HG03342 (cell line): ENCODE results near the gene SRSF1.
"Not testable (repeated sequence)": the region's sequence is repeated elsewhere in the genome, so short reads cannot be mapped to it uniquely, and the experiment has no call there.

Experiments
- ATAC-seq: cut with Tn5 transposase; IDR thresholded peaks from one replicate; pipeline ENCODE4 v1.9.1; 2021; ENCODE audit warnings: mild to moderate bottlenecking, moderate library complexity; ENCODE audit not compliant: unreplicated experiment

Gene SRSF1

DNA sequence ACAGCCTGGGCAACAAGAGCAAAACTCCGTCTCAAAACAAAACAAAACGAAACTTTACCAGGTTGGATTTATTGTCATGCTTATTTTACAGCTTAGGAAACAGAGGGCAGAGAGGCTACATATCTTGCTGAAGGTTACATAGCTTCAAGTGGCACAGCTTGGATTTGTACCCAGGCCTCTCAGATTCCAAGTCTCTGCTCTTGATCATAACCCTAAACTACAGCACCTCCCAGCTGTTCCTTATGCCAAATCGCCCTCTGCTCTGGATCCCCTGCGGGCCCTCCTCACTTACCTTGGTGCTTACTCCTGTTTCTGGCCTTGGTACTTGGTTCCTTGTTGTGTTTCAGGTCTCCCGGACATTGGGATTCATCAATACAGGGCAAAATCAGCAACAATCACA, 40.2 kb downstream of the SRSF1 start:
- no peak for ATAC-seq

DNA sequence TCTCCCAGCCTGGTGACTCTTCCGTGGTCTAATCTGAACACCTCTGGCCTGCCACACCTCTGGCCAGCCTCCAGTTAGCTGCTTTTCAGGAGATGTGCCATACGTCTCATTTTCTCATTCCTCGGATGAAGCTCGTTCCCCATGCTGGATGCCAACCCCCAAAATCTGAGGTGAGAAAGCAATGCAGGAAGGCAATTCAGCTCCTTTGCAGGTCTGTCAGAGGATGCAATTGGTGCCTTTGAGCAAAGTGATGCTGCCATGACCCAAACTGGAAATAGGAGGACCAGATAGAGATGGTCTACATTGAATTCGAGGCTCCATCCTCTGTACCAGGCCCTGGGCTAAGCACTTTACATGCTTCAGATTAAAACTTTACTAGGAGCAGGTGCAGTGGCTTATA, 40.8 kb downstream of the SRSF1 start:
- no peak for ATAC-seq

DNA sequence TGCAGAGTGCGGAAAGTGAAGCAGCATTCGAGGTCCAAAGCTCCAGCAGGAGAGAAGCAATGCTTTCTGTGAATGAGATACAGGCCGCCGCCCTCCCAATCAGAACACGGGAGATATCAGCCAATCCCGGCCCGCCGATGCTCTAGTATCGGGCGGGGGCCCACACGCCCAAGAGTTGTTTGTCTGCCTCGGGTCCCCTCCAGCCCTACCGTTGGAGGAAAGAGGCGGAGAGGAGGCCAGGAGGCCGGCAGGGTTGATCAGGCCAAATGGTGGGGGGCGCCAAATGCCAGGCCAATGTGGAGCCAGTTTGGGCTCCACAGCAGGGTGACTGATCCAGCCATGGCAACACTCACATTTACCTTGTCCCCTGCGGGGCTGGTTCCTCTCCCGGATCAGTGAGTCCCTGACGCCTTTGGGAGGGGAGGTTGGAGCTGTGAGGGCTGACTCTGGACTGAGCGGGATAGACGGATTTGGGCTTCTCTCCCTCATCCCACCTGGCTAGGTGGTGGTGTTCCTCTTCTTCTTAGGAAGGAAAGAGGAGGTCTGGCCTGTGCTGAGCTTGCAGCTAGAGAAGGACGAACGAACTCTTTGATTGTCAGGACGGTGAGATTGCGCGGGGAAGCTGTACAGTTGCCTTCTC, 41.4 kb downstream of the SRSF1 start:
- ATAC-seq, result no peak

DNA sequence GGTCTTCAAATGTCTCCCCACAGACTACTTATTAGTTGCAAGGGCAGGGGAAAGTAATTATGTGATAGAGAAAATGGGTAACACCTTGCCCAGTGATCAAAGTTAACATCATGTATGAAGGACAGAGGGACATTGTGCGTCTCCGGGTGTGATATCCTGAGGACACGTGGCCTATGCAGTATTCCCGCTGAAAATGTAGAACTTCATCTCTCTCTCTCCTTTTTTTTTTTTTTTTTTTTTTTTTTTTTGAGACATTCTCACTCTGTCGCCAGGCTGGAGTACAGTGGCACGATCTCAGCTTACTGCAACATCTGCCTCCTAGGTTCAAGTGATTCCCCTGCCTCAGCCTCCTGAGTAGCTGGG, 43.9 kb downstream of the SRSF1 start:
- ATAC-seq, result no peak

DNA sequence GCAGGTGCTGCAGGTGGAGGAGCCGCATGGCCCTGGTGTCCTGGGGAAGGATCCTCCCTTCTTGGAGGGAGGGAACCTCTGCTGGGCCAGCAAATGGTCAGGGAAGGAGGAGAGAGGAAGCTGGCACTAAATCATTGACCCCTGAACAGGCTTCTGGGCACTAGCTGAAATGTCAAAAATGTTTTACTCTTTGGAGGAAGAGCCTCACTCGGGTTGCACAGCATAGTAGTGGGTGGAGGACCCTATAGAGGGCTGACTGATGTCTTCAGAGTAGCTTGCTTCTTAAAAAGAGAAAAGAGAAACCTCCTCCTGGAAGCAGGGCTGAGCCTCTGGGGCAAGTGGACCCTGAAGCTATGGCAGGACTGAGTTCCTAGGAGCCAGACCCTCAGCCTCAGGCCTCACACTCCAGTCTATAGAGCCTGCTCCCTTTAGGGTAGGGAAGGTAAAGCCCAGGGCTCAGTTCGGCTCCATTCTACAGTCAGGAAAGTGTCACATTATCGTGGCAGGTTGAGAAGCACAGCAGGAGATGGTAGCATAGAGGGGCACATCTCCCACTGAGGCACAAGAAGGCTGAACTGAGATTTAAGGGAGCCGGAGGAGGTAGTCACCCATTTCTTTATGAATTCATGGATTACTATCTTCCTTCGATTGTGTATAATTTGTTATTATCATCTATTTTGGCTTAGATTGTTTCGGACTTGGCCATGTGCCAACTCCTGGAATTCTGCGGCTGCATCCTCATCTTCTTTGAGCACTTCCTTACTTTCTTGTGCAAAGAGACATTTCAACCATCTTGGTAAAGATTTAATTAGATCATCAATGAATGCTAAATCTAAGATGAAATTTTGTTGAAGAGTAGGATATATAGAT, 44.5 kb downstream of the SRSF1 start:
- no peak for ATAC-seq

DNA sequence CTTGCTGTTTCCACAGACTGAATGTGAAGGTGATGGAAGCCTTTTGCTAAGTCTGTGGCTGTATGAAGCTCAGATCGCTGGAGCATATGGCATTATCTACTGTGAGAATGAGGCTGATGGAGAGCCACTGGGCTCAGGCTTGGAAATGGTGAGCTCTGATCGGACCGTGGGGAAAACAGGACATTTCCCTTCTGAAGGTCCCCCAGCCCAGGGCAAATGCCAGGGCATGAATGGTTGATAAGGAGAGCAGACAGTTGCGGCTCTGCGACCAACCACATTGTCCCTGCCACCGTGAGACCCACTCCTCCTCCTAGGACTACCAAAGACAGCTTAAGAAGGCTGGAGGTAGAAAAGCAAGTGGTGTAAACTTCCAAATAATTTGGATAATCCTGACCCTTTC, 47.1 kb downstream of the SRSF1 start:
- no peak for ATAC-seq

DNA sequence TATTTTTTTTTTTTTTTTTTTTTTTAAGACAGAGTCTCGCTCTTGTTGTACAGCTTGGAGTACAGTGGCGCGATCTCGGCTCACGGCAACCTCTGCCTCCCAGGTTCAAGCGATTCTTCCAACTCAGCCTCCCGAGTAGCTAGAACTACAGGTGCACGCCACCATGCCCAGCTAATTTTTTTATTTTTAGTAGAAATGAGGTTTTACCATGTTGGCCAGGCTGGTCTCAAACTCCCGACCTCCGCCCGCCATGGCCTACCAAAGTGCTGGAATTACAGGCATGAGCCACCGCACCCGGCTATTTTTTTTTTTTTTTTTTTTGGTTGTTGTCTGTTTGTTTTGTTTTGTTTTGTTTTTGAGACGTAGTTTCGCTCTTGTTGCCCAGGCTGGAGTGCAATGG, 48.7 kb downstream of the SRSF1 start:
- ATAC-seq, result not testable (repeated sequence)

DNA sequence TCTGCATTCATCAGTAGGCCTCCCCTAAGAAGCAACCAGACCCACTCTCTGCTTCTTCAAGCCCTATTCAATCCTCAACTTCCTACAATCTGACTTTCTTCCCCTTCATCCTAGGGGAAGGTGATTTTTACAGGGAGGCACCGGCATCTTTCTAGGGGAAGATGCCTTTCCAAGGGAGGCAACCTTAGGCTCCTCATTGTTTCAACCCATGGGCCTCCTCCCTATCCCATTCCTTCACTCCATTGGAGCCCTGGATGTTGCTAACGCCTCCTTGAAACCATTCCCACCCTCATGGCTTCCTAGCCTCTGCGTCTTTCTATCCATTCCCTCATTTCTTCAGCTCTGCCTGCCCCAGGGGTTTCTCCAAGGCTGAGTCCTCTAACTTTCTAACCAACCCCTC, 49.2 kb downstream of the SRSF1 start:
- no peak for ATAC-seq

DNA sequence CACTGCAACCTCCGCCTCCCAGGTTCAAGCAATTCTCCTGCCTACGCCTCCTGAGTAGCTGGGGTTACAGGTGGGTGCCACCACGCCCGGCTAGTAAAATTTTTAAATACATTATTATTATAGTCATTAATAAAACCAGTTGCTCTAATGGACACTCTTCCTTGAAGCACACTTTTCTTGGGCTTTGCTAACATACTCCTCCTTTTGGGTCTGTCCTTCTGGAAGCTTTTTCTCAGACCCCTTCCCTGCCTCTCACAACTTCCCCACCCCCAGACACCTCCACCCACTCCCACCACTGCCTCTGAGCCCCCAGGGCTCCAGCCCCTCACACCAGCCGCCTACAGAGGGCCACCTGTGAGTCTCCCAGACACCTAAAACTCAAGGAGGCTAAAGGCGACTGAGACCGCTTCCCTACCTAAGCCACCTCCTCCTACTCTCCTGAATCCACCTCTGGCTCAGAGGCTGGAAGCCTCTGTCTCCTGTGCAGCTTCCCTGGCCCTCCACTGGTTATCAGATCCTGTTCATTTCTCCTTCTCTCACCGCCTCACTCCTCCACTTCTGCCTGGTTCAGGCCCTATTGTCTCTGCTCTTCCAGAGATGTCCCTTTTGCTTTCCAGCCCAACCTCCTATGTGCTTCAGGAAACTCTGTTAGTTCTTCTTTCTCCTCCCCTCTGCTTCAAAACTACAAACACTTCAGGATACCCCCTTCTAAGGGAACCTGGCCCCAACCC, 49.8 kb downstream of the SRSF1 start:
- ATAC-seq, result no peak

DNA sequence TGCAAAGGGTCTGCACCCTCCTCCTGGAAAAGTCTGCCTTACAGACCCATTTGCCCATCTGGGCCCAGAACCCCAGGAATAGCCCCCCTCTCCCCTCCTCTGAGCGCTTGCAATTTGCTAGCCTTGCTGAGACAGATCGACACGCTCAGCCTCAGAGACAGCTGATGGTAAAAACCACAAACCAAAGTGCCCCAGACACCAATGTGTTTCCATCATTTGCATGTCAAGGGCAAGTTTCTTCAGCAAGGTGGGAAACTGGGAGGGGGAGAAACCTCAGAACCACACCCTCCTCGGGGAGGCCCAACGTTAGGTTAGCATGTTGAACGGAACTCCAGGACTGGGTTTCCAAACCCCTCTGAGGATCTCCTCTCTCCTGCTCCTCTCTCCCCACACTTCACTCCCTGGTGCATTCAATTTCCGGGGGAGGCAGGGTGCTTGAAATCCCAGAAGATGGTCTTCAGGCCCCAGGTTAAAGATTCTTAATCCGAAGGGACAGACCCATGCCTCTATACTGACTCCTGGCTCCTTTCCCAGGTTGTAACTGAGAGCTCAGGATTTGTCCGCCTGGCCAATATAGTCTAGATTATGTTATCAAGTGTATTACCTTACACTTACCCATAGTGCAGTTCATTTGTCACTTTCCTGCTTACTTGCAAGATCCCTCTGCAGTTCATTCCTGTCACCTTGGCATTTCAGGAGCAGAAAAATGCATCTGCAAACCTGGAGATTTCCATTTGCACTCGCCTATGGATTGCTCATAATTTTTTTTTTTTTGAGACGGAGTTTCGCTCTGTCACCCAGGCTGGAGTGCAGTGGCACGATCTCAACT, 50.5 kb downstream of the SRSF1 start:
- peak; percentile 61 for ATAC-seq

DNA sequence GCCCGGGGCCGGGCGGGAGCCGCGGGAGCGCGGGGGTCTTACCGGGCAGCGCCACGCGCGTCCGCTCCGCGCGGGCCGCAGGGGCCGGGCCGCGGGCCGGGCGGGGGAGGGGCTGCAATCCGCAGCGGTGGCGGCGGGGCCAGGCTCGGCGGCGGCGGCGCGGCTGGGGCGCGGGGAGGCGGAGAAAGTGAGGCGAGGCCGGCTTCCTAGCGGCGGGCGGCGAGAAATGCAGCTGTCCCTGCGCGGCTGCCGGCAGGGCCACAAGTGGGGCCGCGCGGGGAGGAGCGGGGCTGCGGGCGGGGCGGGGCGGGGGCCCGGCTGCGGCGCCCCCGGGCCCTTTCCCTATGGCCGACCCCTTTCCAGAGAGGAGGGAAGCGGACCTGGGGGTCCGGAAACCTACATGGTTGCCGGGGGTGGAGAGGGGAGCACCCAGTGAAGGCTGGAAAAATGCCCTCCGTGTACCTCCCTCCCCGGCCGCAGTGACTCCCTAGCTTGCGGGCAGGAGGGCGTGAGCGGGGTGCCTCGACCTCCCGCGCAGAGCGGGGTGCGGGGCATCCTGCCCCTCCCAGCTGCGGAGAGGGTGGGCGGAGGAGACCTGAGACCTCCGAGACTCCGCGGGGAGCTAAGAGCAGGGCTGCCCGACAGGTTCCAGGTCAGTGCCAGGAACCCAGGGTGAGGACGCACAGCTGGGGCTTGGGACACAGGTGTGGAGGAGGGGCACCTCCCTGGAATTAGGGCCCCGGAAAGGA, 51.7 kb downstream of the SRSF1 start, which contains the start of gene CUEDC1:
Gene CUEDC1 (minus strand): TSS at position 230 of the 749 bp plus-strand sequence. CDS start 69,848 bp downstream, outside the sequence.
- no peak for ATAC-seq

DNA sequence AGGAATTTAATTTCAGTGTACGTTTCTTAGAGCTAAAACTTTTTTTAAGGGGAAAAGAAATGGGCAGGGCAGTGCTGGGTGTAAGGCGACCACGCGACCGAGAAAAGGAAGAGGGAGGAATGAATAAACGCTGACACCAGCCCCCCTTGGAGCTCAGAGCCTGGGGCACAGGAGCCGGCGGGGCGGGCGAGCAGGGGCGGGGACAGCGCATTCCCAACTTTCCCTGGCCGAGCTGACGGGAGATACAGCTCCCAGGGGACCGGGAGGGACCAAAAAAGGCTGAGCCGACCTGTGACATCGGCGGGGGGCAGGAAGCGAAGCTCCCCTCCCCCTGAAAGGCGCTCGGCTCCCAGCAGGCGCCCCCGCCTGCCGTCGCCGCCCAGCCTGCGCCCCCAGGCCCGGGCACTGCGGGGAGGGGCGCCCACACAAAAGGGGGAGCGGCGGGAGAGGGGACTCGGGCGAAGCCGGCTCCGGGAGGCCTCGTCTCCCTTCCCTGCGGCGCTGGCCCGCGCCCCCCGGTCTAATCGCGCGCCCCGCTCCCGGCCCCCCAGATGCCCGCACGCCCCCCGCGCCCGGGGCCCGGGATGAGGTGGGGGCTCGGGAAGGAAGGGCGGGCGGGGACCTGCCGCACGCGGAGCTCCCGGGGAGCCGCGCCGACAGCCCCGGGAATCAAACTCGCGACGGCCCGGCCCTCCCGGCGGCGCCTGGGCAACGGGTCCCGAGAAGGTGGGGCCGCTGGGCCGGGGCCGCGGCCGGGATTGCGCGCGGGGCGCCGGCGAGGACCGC, 52.5 kb downstream of the SRSF1 start:
- no peak for ATAC-seq

DNA sequence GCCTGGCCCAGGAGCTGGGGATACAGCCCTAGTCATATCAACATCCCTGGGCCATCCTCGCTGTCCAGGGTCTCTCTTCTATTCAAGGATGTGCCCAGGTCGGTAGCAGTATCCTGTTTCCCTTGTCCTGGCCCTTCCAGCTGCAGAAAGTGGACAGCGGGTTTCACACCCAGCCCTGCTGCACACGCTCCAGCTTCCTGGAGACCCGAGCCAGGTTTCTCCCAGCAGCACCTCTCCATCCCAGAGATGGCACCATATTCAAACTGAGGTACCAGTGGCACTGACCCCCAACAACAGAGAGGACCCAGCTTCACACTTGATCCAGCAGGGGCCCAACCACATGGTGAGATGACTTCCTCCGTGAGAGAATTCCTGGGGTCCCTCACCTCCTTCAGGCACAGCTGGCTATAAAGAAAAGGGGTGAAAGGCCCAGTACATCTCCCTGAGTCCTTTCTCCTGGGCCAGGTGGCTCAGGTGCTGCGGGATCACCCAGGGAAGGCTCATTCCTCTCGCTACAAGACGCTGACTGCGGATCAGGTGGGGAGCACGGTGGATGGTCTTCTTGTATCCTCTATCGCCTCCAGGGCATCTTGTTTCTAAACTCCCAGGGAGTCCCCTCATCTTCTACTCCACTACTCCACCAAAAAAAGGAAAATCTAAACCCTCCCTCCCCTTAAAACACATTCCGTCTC, 53.2 kb downstream of the SRSF1 start:
- no peak for ATAC-seq
